A549 (cell line): ENCODE measurements around the gene MYO15B.
A peak's percentile ranks its signal among the peaks of the same experiment; 100 is the strongest.

Source experiments
- BHLHE40 ChIP-seq: IDR thresholded peaks from 2 replicates; pipeline ENCODE4 v1.6.1; 2012; ENCODE audit warnings: low read depth, low read length, inconsistent platforms
- CHD4 ChIP-seq: fragments of 200-600 bp; sonication (generic); IDR thresholded peaks from 2 replicates; pipeline ENCODE4 v1.6.1; 2016; ENCODE audit warnings: antibody characterized with exemption, mild to moderate bottlenecking, borderline replicate concordance
- CTCF ChIP-seq: fragments of >200 bp; sonication (Bioruptor Twin); formaldehyde crosslinking; IDR thresholded peaks from 3 replicates; pipeline ENCODE4 v1.5.1; 2016
- EP300 ChIP-seq, 2 experiments: fragments of >200 bp; sonication (Bioruptor Twin); formaldehyde crosslinking; IDR thresholded peaks; 2 replicates in 1 of 2; 3 replicates in 1 of 2; pipeline ENCODE4 v1.6.1; 2016 to 2017
- MYC ChIP-seq: IDR thresholded peaks from 2 replicates; pipeline ENCODE4 v1.6.1; 2012; ENCODE audit warnings: mild to moderate bottlenecking, inconsistent platforms, low read length, improper control_type of control experiment, borderline replicate concordance
- NPAS2 ChIP-seq: fragments of 250-450 bp; sonication (Bioruptor Pico); IDR thresholded peaks from 2 replicates; pipeline ENCODE4 v1.8.0; 2022; ENCODE audit warnings: mild to moderate bottlenecking, moderate library complexity, borderline replicate concordance
- POLR2A ChIP-seq: IDR thresholded peaks from 2 replicates; pipeline ENCODE4 v1.6.1; 2012; ENCODE audit warnings: mild to moderate bottlenecking, low read length

DNA sequence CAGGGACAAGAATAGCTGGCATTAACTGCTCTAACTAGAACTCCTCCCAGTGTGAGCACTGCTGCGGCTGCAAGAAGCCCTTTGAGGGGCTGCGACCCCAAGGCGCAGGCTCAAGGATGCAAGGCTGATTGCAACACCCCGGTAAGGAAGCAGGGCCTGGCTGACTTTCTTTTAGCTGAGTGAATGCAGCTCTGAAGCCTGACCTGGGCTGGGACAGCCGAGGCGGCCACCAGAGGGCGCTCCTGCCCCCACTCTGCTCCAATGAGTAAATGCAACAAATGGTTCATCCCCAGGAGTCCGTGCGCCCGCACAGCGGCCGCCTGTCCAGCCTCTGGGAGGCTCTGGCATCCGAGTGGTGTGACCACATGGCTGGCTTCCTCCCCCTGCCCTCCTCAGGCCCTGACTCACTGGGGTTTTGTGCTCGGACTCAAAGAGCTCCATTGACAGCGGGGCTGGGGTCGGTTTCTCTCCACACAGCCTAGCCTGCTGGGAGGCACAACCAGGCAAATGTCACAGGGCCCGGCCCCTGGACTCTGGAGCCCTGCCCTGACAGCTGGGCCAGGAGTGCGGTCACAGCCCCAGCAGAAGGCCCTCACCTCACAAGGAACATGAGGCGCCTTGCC, 45.4 kb downstream of the MYO15B start, which contains the start of gene SMIM5:
- TF ChIP-seq CTCF (peak; percentile 98), CHD4 (no peak), EP300 (IDR thresholded peaks at IDR 0.05) (no peak), MYC (no peak; the same call in 1 of the 2 replicates), NPAS2 (CRISPR knock-in tag) (no peak), POLR2A (no peak), BHLHE40 (no peak)
